ENCODE results near the gene MTCL1. TPM values are rescaled to one million over a fixed set of nuclear protein-coding genes. Genes with fewer than 3 reads are reported as not detected.

The MTCL1 gene
- total and polyA plus RNA-seq, 2 of the 8 experiments (the other 6 are each of a cell fraction or from before 2014, with no cell fraction given): 16.6 to 60.8 TPM

DNA sequence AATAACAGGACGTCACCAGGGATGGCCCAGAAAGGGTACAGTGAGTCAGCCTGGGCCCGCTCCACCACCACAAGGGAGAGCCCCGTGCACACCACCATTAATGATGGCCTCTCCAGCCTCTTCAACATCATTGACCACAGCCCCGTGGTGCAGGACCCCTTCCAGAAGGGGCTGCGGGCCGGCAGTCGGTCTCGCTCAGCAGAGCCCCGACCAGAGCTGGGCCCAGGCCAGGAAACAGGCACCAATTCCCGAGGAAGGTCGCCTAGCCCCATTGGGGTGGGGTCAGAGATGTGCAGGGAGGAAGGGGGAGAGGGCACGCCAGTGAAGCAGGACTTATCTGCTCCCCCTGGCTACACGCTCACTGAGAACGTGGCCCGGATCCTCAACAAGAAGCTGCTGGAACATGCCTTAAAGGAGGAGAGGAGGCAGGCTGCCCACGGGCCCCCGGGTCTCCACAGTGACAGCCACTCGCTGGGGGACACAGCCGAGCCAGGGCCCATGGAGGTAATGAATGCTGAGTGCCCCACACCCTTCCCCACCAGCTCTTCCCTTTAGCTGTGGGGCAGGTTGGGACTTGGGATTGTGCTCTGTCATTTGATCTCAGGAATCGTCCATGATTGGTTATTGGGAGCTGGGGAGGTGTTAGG lies 120.5 kb downstream of the MTCL1 start:
- WGBS, 2 experiments (ENCODE audit: extremely low coverage in 1 of 2, insufficient coverage in 1 of 2, insufficient read length in 1 of 2, insufficient replicate concordance in 2 of 2, low coverage in 1 of 2, low lambda C conversion rate in 2 of 2, missing lambda C conversion rate in 1 of 2): 91% methylated on average over 16 of the region's 20 CpGs; no CpG with 5 or more reads in 1 of the 2 experiments
- Histone ChIP-seq H3K56ac (replicated peaks; ENCODE audit: insufficient read length, low read depth, low read length) (no peak overlapping the region), H3K23ac (ENCODE audit: insufficient read length) (no peak overlapping the region), H3K23me2 (ENCODE audit: low read depth, low read length) (no peaks in the 10 kb centered on the region), H3K79me1 (ENCODE audit: low read depth, low read length) (no peaks in the 10 kb centered on the region), H3K36me3 (ENCODE audit: control insufficient read depth in 2 of 4, insufficient read depth in 4 of 4, low read length in 3 of 4) (peaks cover 9 to 30% (median 21%) of the 10 kb centered on the region in 4 experiments; a peak in 7 of 8 replicates), H3K9ac (replicated peaks in 1 of 4; ENCODE audit: extremely low read depth in 1 of 4, low read depth in 3 of 4, low read length in 3 of 4) (no peak overlapping the region), H3K18ac (ENCODE audit: extremely low read depth, low read length) (no peak overlapping the region), H4K8ac (ENCODE audit: extremely low read depth, insufficient read depth, low read length) (no peak overlapping the region), H4K5ac (ENCODE audit: insufficient read length, low read depth, low read length) (no peak overlapping the region), H2BK12ac (ENCODE audit: low read depth, low read length) (no peak overlapping the region), H2BK15ac (ENCODE audit: low read length) (no peak overlapping the region), H4K20me1 (replicated peaks in 1 of 2; ENCODE audit: control insufficient read depth in 1 of 2, insufficient read depth in 2 of 2, low read length in 2 of 2) (peaks cover 0 to 3% of the 10 kb centered on the region in 2 experiments), H3K14ac (ENCODE audit: insufficient read length) (no peak overlapping the region), H2BK5ac (ENCODE audit: low read depth, low read length) (no peak overlapping the region; the same call in 1 of the 2 replicates), H3K4me2 (ENCODE audit: insufficient read depth in 1 of 2, low read depth in 2 of 2, low read length in 2 of 2) (no peak overlapping the region), H3K27ac (ENCODE audit: low read depth, low read length) (no peak overlapping the region), H3K27me3 (replicated peaks in 1 of 4; ENCODE audit: control insufficient read depth in 3 of 4, extremely low read depth in 1 of 4, insufficient read depth in 3 of 4, low read length in 3 of 4) (no peaks in the 10 kb centered on the region; a peak in 1 of 7 replicates), H2AFZ (ENCODE audit: low read length) (no peak overlapping the region), H3K4me1 (replicated peaks in 1 of 4; ENCODE audit: control insufficient read depth in 3 of 4, insufficient read depth in 4 of 4, low read length in 3 of 4) (peaks cover 0 to 2% (median 0%) of the 10 kb centered on the region in 4 experiments; a peak in 1 of 7 replicates), H2BK20ac (ENCODE audit: low read length) (no peak overlapping the region), H3K79me2 (ENCODE audit: control insufficient read depth in 1 of 2, insufficient read depth in 2 of 2, low read length in 2 of 2) (no peaks in the 10 kb centered on the region), H3K9me3 (ENCODE audit: insufficient read depth in 2 of 2, low read depth in 1 of 2, low read length in 1 of 2) (no peaks in the 10 kb centered on the region; a peak in 1 of 4 replicates), H4K91ac (replicated peaks; ENCODE audit: insufficient read length, low read length) (no peak overlapping the region), H3K4ac (replicated peaks; ENCODE audit: insufficient read length, low read depth, low read length) (no peak overlapping the region), H3K4me3 (ENCODE audit: extremely low read depth in 1 of 4, insufficient read depth in 2 of 4, low read depth in 3 of 4, low read length in 4 of 4) (no peak overlapping the region), H2BK120ac (replicated peaks; ENCODE audit: low read depth, low read length) (no peak overlapping the region), H2AK5ac (ENCODE audit: low read depth, low read length) (no peak overlapping the region)
- ChIA-PET POLR2A (ENCODE audit: partially characterized antibody) (interaction anchor here (1.1 kb wide), 1 partner anchor 165 kb away, joined by 4 read pairs; no protein-coding TSS in a partner anchor), CTCF (ENCODE audit: partially characterized antibody) (interaction anchor here (0.6 kb wide), 1 partner anchor 134 kb away, joined by 3 read pairs; no protein-coding TSS in a partner anchor)
- FAIRE-seq: no peak
- no peak for DNase-seq (ENCODE audit: low read depth in 1 of 2, low spot score in 2 of 2)
- TF ChIP-seq, protein P1, sequence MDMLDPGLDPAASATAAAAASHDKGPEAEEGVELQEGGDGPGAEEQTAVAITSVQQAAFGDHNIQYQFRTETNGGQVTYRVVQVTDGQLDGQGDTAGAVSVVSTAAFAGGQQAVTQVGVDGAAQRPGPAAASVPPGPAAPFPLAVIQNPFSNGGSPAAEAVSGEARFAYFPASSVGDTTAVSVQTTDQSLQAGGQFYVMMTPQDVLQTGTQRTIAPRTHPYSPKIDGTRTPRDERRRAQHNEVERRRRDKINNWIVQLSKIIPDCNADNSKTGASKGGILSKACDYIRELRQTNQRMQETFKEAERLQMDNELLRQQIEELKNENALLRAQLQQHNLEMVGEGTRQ (IDR thresholded peaks at IDR 0.05; ENCODE audit: low read length): no peak
- TF ChIP-seq SIN3A (conservative IDR thresholded peaks at IDR 0.05 in 1 of 2, IDR thresholded peaks at IDR 0.05 in 1 of 2; ENCODE audit: low read depth in 1 of 2, low read length in 2 of 2) (no peak), JUND (IDR thresholded peaks at IDR 0.05; ENCODE audit: low read length) (no peak), KDM1A (IDR thresholded peaks at IDR 0.05; ENCODE audit: borderline replicate concordance, low read length) (no peak), YY1 (IDR thresholded peaks at IDR 0.05; ENCODE audit: low read depth, low read length) (no peak), NRF1 (IDR thresholded peaks at IDR 0.05; ENCODE audit: low read depth, low read length) (no peak), RFX5 (IDR thresholded peaks at IDR 0.05; ENCODE audit: borderline replicate concordance, low read depth, low read length) (no peak), BCL11A (IDR thresholded peaks at IDR 0.05; ENCODE audit: low read depth in 2 of 2, low read length in 2 of 2) (no peak), BACH1 (IDR thresholded peaks at IDR 0.05; ENCODE audit: low read length) (no peak), SRF (IDR thresholded peaks at IDR 0.05; ENCODE audit: low read depth, low read length) (no peak), TAF1 (IDR thresholded peaks at IDR 0.05; ENCODE audit: low read depth, low read length) (no peak), TEAD4 (IDR thresholded peaks at IDR 0.05; ENCODE audit: low read depth, low read length) (no peak)
